Prostate gland (tissue), 2 donors: ENCODE results near the gene RPN2.

ENCODE experiments used
- CTCF ChIP-seq, 4 experiments: fragments of 200-600 bp in 2 of 4; fragments of 450-650 bp in 2 of 4; sonication (generic) in 2 of 4; IDR thresholded peaks; 1 replicate in 3 of 4; 2 replicates in 1 of 4; pipeline ENCODE4 v1.5.1; 2016 to 2019; ENCODE audit warnings: antibody characterized with exemption in 4 of 4, mild to moderate bottlenecking in 2 of 4, moderate library complexity in 2 of 4
- POLR2A ChIP-seq: fragments of 450-650 bp; IDR thresholded peaks from one replicate; pipeline ENCODE4 v1.6.1; 2016; ENCODE audit warnings: antibody characterized with exemption, mild to moderate bottlenecking
- POLR2AphosphoS5 ChIP-seq: sonication (generic); formaldehyde crosslinking; IDR thresholded peaks from one replicate; pipeline ENCODE4 v1.6.1; 2017; ENCODE audit warnings: antibody characterized with exemption

GRCh38 chr20:37158248-37158647 is 20.9 kb upstream of the RPN2 start:
- TF ChIP-seq CTCF (IDR thresholded peaks at IDR 0.05) = no peak
- no peak for TF ChIP-seq POLR2AphosphoS5
- TF ChIP-seq POLR2A = no peak
